Measurements from ENCODE around the gene PIK3AP1. TPM values are rescaled to one million over a fixed set of nuclear protein-coding genes. Genes with fewer than 3 reads are reported as not detected.

The PIK3AP1 gene
- total and polyA plus RNA-seq, 2 of the 13 experiments (the other 11 are each of a cell fraction or from before 2014, with no cell fraction given) = 3.6 to 13.8 TPM

DNA sequence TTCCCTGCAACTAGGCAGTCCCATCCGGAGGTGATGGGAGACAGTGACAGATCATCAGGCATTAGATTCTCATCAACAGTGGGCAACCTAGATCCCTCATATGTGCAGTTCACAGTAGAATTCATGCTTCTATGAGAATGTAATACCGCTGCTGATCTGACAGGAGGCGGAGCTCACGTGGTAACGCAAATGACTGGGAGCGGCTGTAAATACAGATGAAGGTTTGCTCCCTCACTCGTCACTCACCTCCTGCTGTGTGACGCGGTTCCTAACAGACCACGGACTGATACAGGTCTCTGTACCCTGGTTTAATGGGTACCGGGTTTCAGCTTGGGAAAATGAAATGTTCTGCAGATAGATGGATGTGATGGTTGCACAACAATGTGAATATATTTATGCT, 47.8 kb upstream of the PIK3AP1 start:
- WGBS (ENCODE audit: low lambda C conversion rate) = 48% methylated on average over 11 of the region's 11 CpGs
- no peak overlapping the region for H2AFZ ChIP-seq (ENCODE audit: low read length)
- no peaks in the 10 kb centered on the region for H4K20me1 ChIP-seq (ENCODE audit: insufficient read depth, low read length)
- H3K9me3 ChIP-seq (ENCODE audit: low read length) = peaks cover 11% of the 10 kb centered on the region
- no peaks in the 10 kb centered on the region for H3K4me1 ChIP-seq (ENCODE audit: insufficient read depth, low read length)
- CTCF ChIA-PET (ENCODE audit: low intra/inter-chr PET ratio, low total read pairs) = no interaction called here
- DNase-seq (ENCODE audit: low spot score) (no peak), FAIRE-seq (no peak), ATAC-seq (no peak)
- in situ Hi-C loops (cut with HindIII; ENCODE audit: extremely low pct_ligation_motif_present, low pct_unique_long_range_greater_than_20kb) = loop anchor here (5.0 kb wide), 1 partner anchor 59 kb away; no protein-coding TSS in a partner anchor
- H3K4me2 ChIP-seq (ENCODE audit: low read depth, low read length) = no peak overlapping the region
- intact Hi-C loops (cut with micrococcal nuclease; ENCODE audit: unreplicated experiment) = no loop called here
- H3K27ac ChIP-seq (ENCODE audit: extremely low read length, insufficient read depth, low read length) = no peak overlapping the region
- H3K79me2 ChIP-seq (ENCODE audit: insufficient read depth, low read length) = no peaks in the 10 kb centered on the region
- POLR2A ChIA-PET = no interaction called here
- no TSS peak for BruUV-seq (replicated peaks)
- no peaks in the 10 kb centered on the region for H3K27me3 ChIP-seq (ENCODE audit: control insufficient read depth in 1 of 2, insufficient read depth in 2 of 2, low read length in 2 of 2)
- no peak overlapping the region for H3K4me3 ChIP-seq (replicated peaks in 1 of 3; ENCODE audit: insufficient read depth in 1 of 3, low read depth in 2 of 3, low read length in 3 of 3)
- no peak overlapping the region for H3K9ac ChIP-seq (ENCODE audit: insufficient read depth, low read depth, low read length)
- H3K36me3 ChIP-seq (replicated peaks in 1 of 2; ENCODE audit: control insufficient read depth in 1 of 2, insufficient read depth in 2 of 2, low read length in 2 of 2) = no peaks in the 10 kb centered on the region
- no peak for TF ChIP-seq SAFB2 (CRISPR knock-in tag; IDR thresholded peaks at IDR 0.05; ENCODE audit: borderline replicate concordance, low read depth)
- TF ChIP-seq MYC (CRISPR knock-in tag; IDR thresholded peaks at IDR 0.05; ENCODE audit: borderline replicate concordance) = no peak
- TF ChIP-seq SRSF9 (IDR thresholded peaks at IDR 0.05; ENCODE audit: borderline replicate concordance, insufficient read depth, low read depth, low read length, poor library complexity, severe bottlenecking) = no peak

DNA sequence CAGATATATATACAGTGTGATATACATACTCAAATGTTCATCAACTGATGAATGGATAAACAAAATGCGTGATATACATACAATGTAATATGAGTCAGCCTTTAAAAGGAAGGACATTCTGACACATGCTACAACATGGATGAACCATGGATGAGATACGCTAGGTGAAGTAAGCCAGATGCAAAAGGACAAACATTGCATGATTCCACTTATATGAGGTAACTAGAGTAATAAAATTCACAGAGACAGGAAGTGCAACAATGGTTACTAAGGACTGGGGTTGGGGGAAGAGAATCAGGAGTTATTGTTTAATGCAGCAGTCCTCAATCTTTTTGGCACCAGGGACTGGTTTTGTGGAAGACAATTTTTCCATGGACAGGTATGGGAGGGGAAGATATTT, 47.3 kb upstream of the PIK3AP1 start:
- Histone ChIP-seq H3K4me2 (ENCODE audit: low read depth, low read length) (no peak overlapping the region), H3K27ac (ENCODE audit: extremely low read length, insufficient read depth, low read length) (no peak overlapping the region), H3K36me3 (replicated peaks in 1 of 2; ENCODE audit: control insufficient read depth in 1 of 2, insufficient read depth in 2 of 2, low read length in 2 of 2) (no peaks in the 10 kb centered on the region), H2AFZ (ENCODE audit: low read length) (no peak overlapping the region), H3K79me2 (ENCODE audit: insufficient read depth, low read length) (no peaks in the 10 kb centered on the region), H3K4me1 (ENCODE audit: insufficient read depth, low read length) (no peaks in the 10 kb centered on the region), H3K27me3 (ENCODE audit: control insufficient read depth in 1 of 2, insufficient read depth in 2 of 2, low read length in 2 of 2) (no peaks in the 10 kb centered on the region), H3K9me3 (ENCODE audit: low read length) (peaks cover 9% of the 10 kb centered on the region), H3K4me3 (replicated peaks in 1 of 3; ENCODE audit: insufficient read depth in 1 of 3, low read depth in 2 of 3, low read length in 3 of 3) (no peak overlapping the region), H4K20me1 (ENCODE audit: insufficient read depth, low read length) (no peaks in the 10 kb centered on the region), H3K9ac (ENCODE audit: insufficient read depth, low read depth, low read length) (no peak overlapping the region)
- TF ChIP-seq KLF15 (CRISPR knock-in tag; IDR thresholded peaks at IDR 0.05; ENCODE audit: borderline replicate concordance) = no peak
- ATAC-seq (no peak), DNase-seq (ENCODE audit: low spot score) (no peak), FAIRE-seq (no peak)
- 66% methylated on average over 2 of the region's 2 CpGs for WGBS (ENCODE audit: low lambda C conversion rate)
- intact Hi-C loops (cut with micrococcal nuclease; ENCODE audit: unreplicated experiment) = no loop called here
- ChIA-PET POLR2A (no interaction called here), CTCF (ENCODE audit: low intra/inter-chr PET ratio, low total read pairs) (no interaction called here)
- BruUV-seq (replicated peaks) = no TSS peak
- in situ Hi-C loops (cut with HindIII; ENCODE audit: extremely low pct_ligation_motif_present, low pct_unique_long_range_greater_than_20kb) = loop anchor here (5.0 kb wide), 1 partner anchor 60 kb away; no protein-coding TSS in a partner anchor
